SKM-1 treated with dmso at 0.1 percent for 144 hours (cell line): ENCODE results near the gene CPNE9.

Source experiments
- DNase-seq: peaks from one replicate; lab custom pipeline; 2025; ENCODE audit not compliant: unreplicated experiment; lab: John Stamatoyannopoulos, UW

CPNE9 gene

GRCh38 chr3:9776896-9777693 lies 73.5 kb downstream of the CPNE9 start:
- DNase-seq: no peak

GRCh38 chr3:9777694-9778021 lies 74.0 kb downstream of the CPNE9 start:
- DNase-seq: no peak

- DNase-seq: peak; percentile 21
These were observed 74.8 kb downstream of the CPNE9 start for GRCh38 chr3:9778143-9779074.

GRCh38 chr3:9779075-9779593 lies 75.5 kb downstream of the CPNE9 start:
- DNase-seq: no peak
